GM10248 (cell line): ENCODE measurements around the gene SMC1B.
"Not testable (repeated sequence)": the region's sequence is repeated elsewhere in the genome, so short reads cannot be mapped to it uniquely, and the experiment has no call there.

Source experiments
- CTCF ChIA-PET: fragments of 300-600 bp; sonication (Branson Sonifier 250); formaldehyde crosslinking; extraction: SDS; loops from one replicate; lab custom pipeline; 2021; ENCODE audit warnings: antibody characterized with exemption; lab: Yijun Ruan, JAX
- POLR2A ChIA-PET: fragments of 350-650 bp; sonication (Branson Sonifier 250); formaldehyde crosslinking; extraction: SDS; loops from one replicate; lab custom pipeline; 2020; ENCODE audit warnings: antibody characterized with exemption; lab: Yijun Ruan, JAX
- DNase-seq: peaks from one replicate; pipeline ENCODE4 v3.0.0; 2012; ENCODE audit errors: extremely low spot score
- TF ChIP-seq, protein P1 (sequence below): IDR thresholded peaks from 2 replicates; pipeline ENCODE4 v1.5.1; 2012; ENCODE audit warnings: mild to moderate bottlenecking, low read depth; ENCODE audit errors: extremely low read depth, missing control alignments, control extremely low read depth

Gene SMC1B

DNA sequence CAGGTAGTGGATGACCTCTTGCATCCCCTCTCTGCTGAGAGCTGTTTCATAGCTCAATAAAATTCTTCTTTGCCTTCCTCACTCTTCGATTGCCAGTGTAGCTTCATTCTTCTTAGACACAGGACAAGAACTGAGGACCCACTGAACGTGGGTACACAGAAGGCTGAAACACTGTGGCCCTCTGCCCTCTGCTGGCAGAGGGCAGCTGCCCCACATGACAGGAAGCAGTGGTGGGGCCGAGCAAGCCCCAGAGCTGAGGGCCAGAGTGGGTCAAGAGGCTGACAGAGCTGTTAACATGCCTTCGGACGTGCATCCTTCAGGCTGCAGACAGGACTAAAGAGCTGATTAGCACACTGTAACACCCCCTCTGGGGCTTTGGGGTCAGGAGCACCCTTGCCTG lies 15.6 kb downstream of the SMC1B start:
- TF ChIP-seq, protein P1, sequence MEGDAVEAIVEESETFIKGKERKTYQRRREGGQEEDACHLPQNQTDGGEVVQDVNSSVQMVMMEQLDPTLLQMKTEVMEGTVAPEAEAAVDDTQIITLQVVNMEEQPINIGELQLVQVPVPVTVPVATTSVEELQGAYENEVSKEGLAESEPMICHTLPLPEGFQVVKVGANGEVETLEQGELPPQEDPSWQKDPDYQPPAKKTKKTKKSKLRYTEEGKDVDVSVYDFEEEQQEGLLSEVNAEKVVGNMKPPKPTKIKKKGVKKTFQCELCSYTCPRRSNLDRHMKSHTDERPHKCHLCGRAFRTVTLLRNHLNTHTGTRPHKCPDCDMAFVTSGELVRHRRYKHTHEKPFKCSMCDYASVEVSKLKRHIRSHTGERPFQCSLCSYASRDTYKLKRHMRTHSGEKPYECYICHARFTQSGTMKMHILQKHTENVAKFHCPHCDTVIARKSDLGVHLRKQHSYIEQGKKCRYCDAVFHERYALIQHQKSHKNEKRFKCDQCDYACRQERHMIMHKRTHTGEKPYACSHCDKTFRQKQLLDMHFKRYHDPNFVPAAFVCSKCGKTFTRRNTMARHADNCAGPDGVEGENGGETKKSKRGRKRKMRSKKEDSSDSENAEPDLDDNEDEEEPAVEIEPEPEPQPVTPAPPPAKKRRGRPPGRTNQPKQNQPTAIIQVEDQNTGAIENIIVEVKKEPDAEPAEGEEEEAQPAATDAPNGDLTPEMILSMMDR = peak; percentile 9
- CTCF ChIA-PET = interaction anchor here (1.0 kb wide), 1 partner anchor 130 kb away, joined by 3 read pairs; no protein-coding TSS in a partner anchor
- DNase-seq = no peak
- POLR2A ChIA-PET = no interaction called here

DNA sequence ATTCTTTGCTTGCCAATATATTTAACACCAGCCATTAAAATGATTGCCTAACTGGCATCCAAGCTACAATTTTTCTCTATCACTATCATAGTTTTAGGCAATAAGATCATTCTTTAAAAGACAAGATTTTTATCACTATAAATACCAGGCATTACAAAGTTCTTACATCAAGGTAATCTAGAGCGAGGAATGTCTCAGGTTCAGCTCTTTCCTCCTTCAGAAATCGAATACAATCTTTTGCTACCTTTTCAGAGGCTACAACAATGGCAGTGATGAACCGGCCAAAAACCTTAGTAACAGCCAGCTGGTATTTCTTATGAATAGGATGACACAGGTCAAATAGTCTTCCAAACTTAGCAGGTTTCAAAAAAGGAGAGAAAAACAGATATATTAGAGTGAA lies 23.9 kb downstream of the SMC1B start:
- POLR2A ChIA-PET = no interaction called here
- TF ChIP-seq, protein P1 = no peak
- DNase-seq = no peak
- CTCF ChIA-PET = interaction anchor here (0.8 to 2.2 kb wide), 3 partner anchors 9 to 24 kb away, joined by 3 to 6 read pairs (median 3); partner anchors contain the start of genes RIBC2 and SMC1B

DNA sequence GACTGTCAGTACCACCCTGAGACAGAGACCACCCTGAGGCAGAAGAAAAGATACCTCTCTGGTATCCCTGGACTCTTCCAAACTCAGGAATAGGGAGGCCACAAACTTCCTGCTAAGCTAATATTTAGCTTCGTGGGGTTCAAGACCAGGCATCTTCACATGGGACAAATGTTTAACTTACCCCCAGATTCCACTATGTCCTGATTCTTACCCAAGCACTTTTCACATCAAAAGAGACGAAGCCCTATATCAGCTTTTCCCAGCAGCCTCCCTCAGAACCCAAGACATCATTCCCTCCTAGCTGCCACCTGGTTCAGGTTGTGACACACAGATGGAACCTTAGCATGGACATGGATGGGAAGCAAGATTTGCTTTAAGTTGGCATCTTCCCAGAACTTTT lies 32.1 kb downstream of the SMC1B start:
- no peak for DNase-seq
- TF ChIP-seq, protein P1 = no peak
- CTCF ChIA-PET = interaction anchor here (1.2 to 1.6 kb wide), 2 partner anchors 9 to 17 kb away, joined by 3 read pairs; no protein-coding TSS in a partner anchor
- POLR2A ChIA-PET = no interaction called here

DNA sequence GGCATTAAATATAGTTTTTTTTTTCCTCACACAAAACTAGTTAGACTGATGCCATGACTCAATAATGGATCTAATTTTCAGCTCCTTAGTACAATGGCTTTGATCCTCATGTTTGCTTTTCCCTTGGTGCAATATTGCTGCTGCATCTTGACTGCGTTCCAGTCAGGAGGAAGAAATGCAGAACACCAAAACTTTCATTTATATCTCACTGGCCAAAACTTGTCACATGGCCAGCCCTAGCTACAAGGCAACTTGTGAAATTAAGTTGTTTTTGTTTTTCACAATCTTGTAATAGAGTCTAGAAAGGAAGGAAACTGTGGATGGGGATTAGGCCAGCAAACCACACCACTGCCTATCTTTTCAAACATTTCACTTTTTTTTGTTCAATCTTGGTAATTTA lies 36.7 kb downstream of the SMC1B start:
- ChIA-PET POLR2A (no interaction called here), CTCF (interaction anchor here (1.4 kb wide), 1 partner anchor 8 kb away, joined by 3 read pairs; no protein-coding TSS in a partner anchor)
- TF ChIP-seq, protein P1 = no peak

DNA sequence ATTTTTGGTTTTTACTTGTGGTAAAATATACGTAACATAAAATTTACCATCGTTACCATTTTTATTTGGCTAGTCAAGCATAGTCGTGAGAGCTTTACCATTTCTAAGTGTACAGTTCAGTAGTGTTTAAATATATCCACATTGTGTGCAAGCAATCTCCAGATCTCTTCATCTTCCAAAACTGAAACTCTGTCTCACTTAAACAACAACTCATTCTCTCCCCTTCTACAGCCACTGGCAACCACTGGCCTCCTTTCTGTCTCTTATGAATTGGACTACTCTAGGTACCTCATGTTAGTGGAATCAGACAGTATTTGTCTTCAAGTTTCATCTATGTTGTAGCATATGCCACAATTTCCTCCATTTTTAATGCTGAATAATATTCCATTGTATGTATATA lies 37.4 kb downstream of the SMC1B start:
- ChIA-PET CTCF (interaction anchor here (1.4 to 1.6 kb wide), 2 partner anchors 9 to 12 kb away, joined by 3 read pairs; no protein-coding TSS in a partner anchor), POLR2A (no interaction called here)
- TF ChIP-seq, protein P1 = no peak
- no peak for DNase-seq

More for the DNA sequence above, 36.7 kb downstream of the SMC1B start:
- no peak for DNase-seq

DNA sequence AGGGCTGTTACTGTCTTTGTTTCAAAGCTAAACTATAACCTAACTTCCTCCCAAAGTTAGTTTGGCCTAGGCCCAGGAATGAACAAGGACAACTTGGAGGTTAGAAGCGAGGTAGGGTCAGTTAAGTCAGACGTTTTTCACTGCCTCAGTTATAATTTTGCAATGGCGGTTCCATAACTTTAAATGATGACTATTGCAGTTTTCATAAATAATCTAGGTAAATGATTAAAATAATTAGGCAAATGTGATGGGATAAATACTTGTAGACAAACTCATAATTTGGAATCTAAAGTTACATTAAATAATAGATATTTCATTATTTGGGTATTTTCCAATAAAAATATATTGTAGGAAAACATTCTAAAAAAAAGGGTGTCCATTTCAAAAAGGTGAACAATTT lies 39.8 kb downstream of the SMC1B start:
- POLR2A ChIA-PET, DNase-seq: not testable (repeated sequence)
- CTCF ChIA-PET = interaction anchor here (1.7 kb wide), 1 partner anchor 16 kb away, joined by 3 read pairs; no protein-coding TSS in a partner anchor

DNA sequence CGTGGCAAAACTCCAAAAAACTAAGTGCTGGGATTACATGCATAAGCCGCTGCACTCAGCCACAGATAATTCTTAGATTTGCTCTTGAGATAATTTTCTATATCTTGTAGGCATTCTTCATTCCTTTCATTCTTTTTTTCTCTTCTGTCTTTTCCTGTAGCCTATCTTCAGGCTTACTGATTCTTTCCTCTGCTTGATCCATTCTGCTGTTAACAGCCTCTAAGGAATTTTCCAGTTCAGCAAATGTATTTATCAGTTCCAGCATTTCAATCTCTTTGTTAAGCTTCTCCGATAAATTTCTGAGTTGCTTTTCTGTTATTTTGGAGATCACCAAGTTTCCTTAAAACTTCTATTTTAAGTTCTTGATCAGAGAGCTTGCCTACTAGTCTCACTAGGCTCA lies 46.7 kb downstream of the SMC1B start:
- POLR2A ChIA-PET = no interaction called here
- TF ChIP-seq, protein P1 = no peak
- CTCF ChIA-PET = interaction anchor here (1.0 kb wide), 1 partner anchor 11 kb away, joined by 3 read pairs; no protein-coding TSS in a partner anchor
- no peak for DNase-seq
